Uterus (tissue), 4 donors: ENCODE data around the gene SMOC2. TPM values are rescaled to one million over a fixed set of nuclear protein-coding genes. Genes with fewer than 3 reads are reported as not detected.

Experiments
- DNase-seq, 2 donors: peaks; one replicate each; pipeline ENCODE4 v3.0.0-alpha.2; 2019 to 2020
- H3K27ac ChIP-seq, 2 donors: fragments of 200-600 bp; sonication (generic); 1 replicate in 1 of 2; 2 replicates in 1 of 2; pipeline ENCODE4 v1.5.1; 2016 to 2018
- H3K27me3 ChIP-seq, 2 donors: fragments of 200-600 bp; sonication (generic); one replicate each; pipeline ENCODE4 v1.5.1; 2018 to 2019; ENCODE audit warnings: control low read depth in 1 of 2
- H3K36me3 ChIP-seq, 2 donors: fragments of 200-600 bp; sonication (generic); one replicate each; pipeline ENCODE4 v1.5.1; 2019; ENCODE audit warnings: control low read depth in 1 of 2
- H3K4me1 ChIP-seq, 2 donors: fragments of 200-600 bp; sonication (generic); one replicate each; pipeline ENCODE4 v1.5.1; 2018 to 2019; ENCODE audit warnings: control low read depth in 1 of 2
- H3K4me3 ChIP-seq, 2 donors: fragments of 200-600 bp; sonication (generic); 1 replicate in 1 of 2; 2 replicates in 1 of 2; pipeline ENCODE4 v1.5.1; 2018 to 2019; ENCODE audit warnings: mild to moderate bottlenecking in 1 of 2
- H3K9me3 ChIP-seq, 2 donors: fragments of 200-600 bp; sonication (generic); one replicate each; pipeline ENCODE4 v1.5.1; 2019; ENCODE audit warnings: control low read depth in 1 of 2
- CTCF ChIP-seq, 4 experiments: fragments of 200-600 bp in 2 of 4; fragments of 450-650 bp in 2 of 4; sonication (generic) in 2 of 4; IDR thresholded peaks; one replicate each; pipeline ENCODE4 v1.5.1; 2016 to 2019; ENCODE audit warnings: antibody characterized with exemption in 4 of 4, mild to moderate bottlenecking in 2 of 4, moderate library complexity in 1 of 4
- POLR2A ChIP-seq, 2 donors: fragments of 450-650 bp; IDR thresholded peaks; one replicate each; pipeline ENCODE4 v1.6.1; 2016; ENCODE audit warnings: antibody characterized with exemption in 2 of 2, mild to moderate bottlenecking in 1 of 2, moderate library complexity in 1 of 2
- intact Hi-C: fragments of 100-400 bp; cut with DNase I; formaldehyde crosslinking; loops from one replicate; pipeline ENCODE4 v1.15.1; 2023; ENCODE audit warnings: low total_unique reads
- total RNA-seq, 4 donors: library from RNA; depleted of rRNA in 3 of 4; stranded (reverse); fragments of >200 nt in 3 of 4; gene quantifications; one replicate each; pipeline versions ENCODE4 v1.1.0 to v1.2.4, GENCODE V29; 2014 to 2023
- donor health status: DM: yes; HTN: yes; CAD: no.

The SMOC2 gene
- total RNA-seq, 4 donors from 2014 or later = 98.2 to 139 (median 121) TPM

- no peak for TF ChIP-seq POLR2A (IDR thresholded peaks at IDR 0.05)
- Histone ChIP-seq H3K27ac (no peak overlapping the region), H3K4me1 (no peaks in the 10 kb centered on the region), H3K9me3 (no peaks in the 10 kb centered on the region), H3K27me3 (no peaks in the 10 kb centered on the region), H3K4me3 (no peak overlapping the region), H3K36me3 (no peaks in the 10 kb centered on the region)
- intact Hi-C loops = no loop called here
- no peak for DNase-seq
These were observed 242.6 kb downstream of the SMOC2 start for GRCh38 chr6:168683621-168684020.

- Histone ChIP-seq H3K27ac (no peak overlapping the region), H3K9me3 (no peaks in the 10 kb centered on the region), H3K36me3 (no peaks in the 10 kb centered on the region), H3K4me3 (no peak overlapping the region), H3K27me3 (no peaks in the 10 kb centered on the region), H3K4me1 (no peaks in the 10 kb centered on the region)
- intact Hi-C loops = no loop called here
- TF ChIP-seq CTCF (IDR thresholded peaks at IDR 0.05) (no peak), POLR2A (IDR thresholded peaks at IDR 0.05) (no peak)
- no peak for DNase-seq
These were observed 243.5 kb downstream of the SMOC2 start for GRCh38 chr6:168684471-168684870.

GRCh38 chr6:168684906-168685305, 243.9 kb downstream of the SMOC2 start:
- Histone ChIP-seq H3K36me3 (no peaks in the 10 kb centered on the region), H3K4me1 (no peaks in the 10 kb centered on the region), H3K4me3 (no peak overlapping the region), H3K27ac (no peak overlapping the region), H3K27me3 (no peaks in the 10 kb centered on the region), H3K9me3 (no peaks in the 10 kb centered on the region)
- no peak for TF ChIP-seq POLR2A (IDR thresholded peaks at IDR 0.05)
- TF ChIP-seq CTCF (IDR thresholded peaks at IDR 0.05) = no peak
- intact Hi-C loops = no loop called here
- no peak for DNase-seq

GRCh38 chr6:168686029-168686738, 245.2 kb downstream of the SMOC2 start:
- TF ChIP-seq CTCF (IDR thresholded peaks at IDR 0.05) = no peak
- no peak for TF ChIP-seq POLR2A (IDR thresholded peaks at IDR 0.05)
- Histone ChIP-seq H3K4me3 (no peak overlapping the region), H3K27me3 (no peaks in the 10 kb centered on the region), H3K9me3 (no peaks in the 10 kb centered on the region), H3K4me1 (no peaks in the 10 kb centered on the region), H3K36me3 (no peaks in the 10 kb centered on the region), H3K27ac (no peak overlapping the region)
- no peak for DNase-seq
- intact Hi-C loops = no loop called here

GRCh38 chr6:168686831-168687730, 246.1 kb downstream of the SMOC2 start:
- Histone ChIP-seq H3K27me3 (no peaks in the 10 kb centered on the region), H3K4me1 (no peaks in the 10 kb centered on the region), H3K4me3 (no peak overlapping the region), H3K27ac (no peak overlapping the region), H3K36me3 (no peaks in the 10 kb centered on the region), H3K9me3 (no peaks in the 10 kb centered on the region)
- intact Hi-C loops = no loop called here
- TF ChIP-seq CTCF (IDR thresholded peaks at IDR 0.05) = no peak
- no peak for TF ChIP-seq POLR2A (IDR thresholded peaks at IDR 0.05)
- DNase-seq = no peak
